H1 (cell line): ENCODE results near the gene EGLN2. TPM values are rescaled to one million over a fixed set of nuclear protein-coding genes. Genes with fewer than 3 reads are reported as not detected.
"Not testable (repeated sequence)": the region's sequence is repeated elsewhere in the genome, so short reads cannot be mapped to it uniquely, and the experiment has no call there.

ENCODE experiments used
- CTCF ChIA-PET: fragments of 300-600 bp; sonication (Branson Sonifier 250); formaldehyde crosslinking; loops from one replicate; lab custom pipeline; 2021; ENCODE audit not compliant: partially characterized antibody; lab: Charles Lee
- POLR2A ChIA-PET: fragments of 300-600 bp; sonication (Branson Sonifier 250); formaldehyde crosslinking; loops from one replicate; lab custom pipeline; 2021; ENCODE audit warnings: inconsistent platforms; ENCODE audit not compliant: partially characterized antibody; lab: Charles Lee
- DNase-seq, 2 experiments: peaks; one replicate each; pipeline versions ENCODE4 v3.0.0 to v3.0.0-alpha.2; 2010 to 2022; ENCODE audit warnings: low spot score in 2 of 2, low read depth in 1 of 2, mixed read lengths in 1 of 2
- FAIRE-seq: peaks from 2 replicates; lab custom pipeline; 2011; peaks lifted over from hg19 to GRCh38; lab: Jason Lieb, UNC
- H2AFZ ChIP-seq: 2 replicates; pipeline ENCODE4 v1.8.1; 2012; ENCODE audit warnings: low read length, inconsistent platforms
- H2AK5ac ChIP-seq: 2 replicates; pipeline ENCODE4 v1.6.1; 2013; ENCODE audit warnings: low read depth, low read length
- H2BK120ac ChIP-seq: replicated peaks from 2 replicates; pipeline ENCODE3; 2013; ENCODE audit warnings: low read depth, low read length, inconsistent platforms
- H2BK12ac ChIP-seq: 2 replicates; pipeline ENCODE4 v1.6.1; 2013; ENCODE audit warnings: low read depth, low read length
- H2BK15ac ChIP-seq: 2 replicates; pipeline ENCODE4 v1.6.1; 2013; ENCODE audit warnings: low read length
- H2BK20ac ChIP-seq: 2 replicates; pipeline ENCODE4 v1.6.1; 2013; ENCODE audit warnings: low read length
- H2BK5ac ChIP-seq: 2 replicates; pipeline ENCODE4 v1.6.1; 2013; ENCODE audit warnings: low read depth, low read length
- H3K14ac ChIP-seq: 2 replicates; pipeline ENCODE4 v1.6.1; 2013; ENCODE audit warnings: inconsistent platforms; ENCODE audit not compliant: insufficient read length
- H3K18ac ChIP-seq: 2 replicates; pipeline ENCODE4 v1.6.1; 2013; ENCODE audit warnings: low read length; ENCODE audit errors: extremely low read depth
- H3K23ac ChIP-seq: 2 replicates; pipeline ENCODE4 v1.6.1; 2013; ENCODE audit warnings: inconsistent platforms; ENCODE audit not compliant: insufficient read length
- H3K23me2 ChIP-seq: 2 replicates; pipeline ENCODE4 v1.6.1; 2013; ENCODE audit warnings: low read depth, low read length
- H3K27ac ChIP-seq: 2 replicates; pipeline ENCODE4 v1.6.1; 2011; ENCODE audit warnings: low read depth, low read length, inconsistent platforms
- H3K27me3 ChIP-seq, 4 experiments: replicated peaks in 1 of 4; 1 replicate in 1 of 4; 2 replicates in 3 of 4; pipeline versions ENCODE4 v1.6.1 to v1.8.1; 2011 to 2013; ENCODE audit warnings: low read length in 3 of 4, mild to moderate bottlenecking in 3 of 4, inconsistent platforms in 2 of 4, mixed read lengths in 2 of 4, moderate library complexity in 1 of 4; ENCODE audit not compliant: control insufficient read depth in 3 of 4, insufficient read depth in 3 of 4; ENCODE audit errors: extremely low read depth in 1 of 4
- H3K36me3 ChIP-seq, 4 experiments: 2 replicates each; pipeline versions ENCODE4 v1.6.1 to v1.8.1; 2011 to 2013; ENCODE audit warnings: mild to moderate bottlenecking in 4 of 4, low read length in 3 of 4, moderate library complexity in 2 of 4, control low read depth in 1 of 4, inconsistent platforms in 1 of 4; ENCODE audit not compliant: insufficient read depth in 4 of 4, control insufficient read depth in 2 of 4
- H3K4ac ChIP-seq: replicated peaks from 2 replicates; pipeline ENCODE3; 2013; ENCODE audit warnings: low read length, low read depth, mixed read lengths, inconsistent platforms; ENCODE audit not compliant: insufficient read length
- H3K4me1 ChIP-seq, 4 experiments: replicated peaks in 1 of 4; 1 replicate in 1 of 4; 2 replicates in 3 of 4; pipeline versions ENCODE4 v1.6.1 to v1.8.1; 2011 to 2013; ENCODE audit warnings: low read length in 3 of 4, inconsistent platforms in 2 of 4, mixed read lengths in 1 of 4; ENCODE audit not compliant: insufficient read depth in 4 of 4, control insufficient read depth in 3 of 4
- H3K4me2 ChIP-seq, 2 experiments: 2 replicates each; pipeline versions ENCODE4 v1.6.1 to v1.8.1; 2011 to 2013; ENCODE audit warnings: low read depth in 2 of 2, low read length in 2 of 2, control low read depth in 1 of 2, inconsistent platforms in 1 of 2, mild to moderate bottlenecking in 1 of 2; ENCODE audit not compliant: insufficient read depth in 1 of 2
- H3K4me3 ChIP-seq, 4 experiments: fragments of 200-600, 300-600 bp in 1 of 4; sonication (generic), shearing (Covaris generic), sonication (Bioruptor Twin) in 1 of 4; 2 replicates each; pipeline versions ENCODE4 v1.5.1 to v1.8.1; 2011 to 2016; ENCODE audit warnings: low read length in 4 of 4, low read depth in 3 of 4, control low read depth in 2 of 4, inconsistent platforms in 2 of 4, mild to moderate bottlenecking in 2 of 4, mixed read lengths in 1 of 4, moderate library complexity in 1 of 4; ENCODE audit not compliant: insufficient read depth in 2 of 4; ENCODE audit errors: extremely low read depth in 1 of 4
- H3K56ac ChIP-seq: replicated peaks from 2 replicates; pipeline ENCODE3; 2013; ENCODE audit warnings: low read depth, mild to moderate bottlenecking, mixed read lengths, low read length, inconsistent platforms; ENCODE audit not compliant: insufficient read length
- H3K79me1 ChIP-seq: 2 replicates; pipeline ENCODE4 v1.6.1; 2013; ENCODE audit warnings: low read depth, low read length, control low read depth
- H3K79me2 ChIP-seq, 2 experiments: 2 replicates each; pipeline versions ENCODE4 v1.6.1 to v1.8.1; 2012 to 2013; ENCODE audit warnings: low read length in 2 of 2, mild to moderate bottlenecking in 2 of 2, inconsistent platforms in 1 of 2; ENCODE audit not compliant: insufficient read depth in 2 of 2, control insufficient read depth in 1 of 2
- H3K9ac ChIP-seq, 4 experiments: replicated peaks in 1 of 4; 1 replicate in 1 of 4; 2 replicates in 3 of 4; pipeline versions ENCODE4 v1.6.1 to v1.8.1; 2011 to 2013; ENCODE audit warnings: low read depth in 3 of 4, low read length in 3 of 4, control low read depth in 2 of 4, mild to moderate bottlenecking in 2 of 4, moderate library complexity in 2 of 4, inconsistent platforms in 1 of 4; ENCODE audit errors: extremely low read depth in 1 of 4
- H3K9me3 ChIP-seq, 2 experiments: 2 replicates each; pipeline versions ENCODE4 v1.6.1 to v1.8.1; 2012 to 2013; ENCODE audit warnings: mild to moderate bottlenecking in 2 of 2, moderate library complexity in 2 of 2, control low read depth in 1 of 2, inconsistent platforms in 1 of 2, low read depth in 1 of 2, low read length in 1 of 2, mixed read lengths in 1 of 2; ENCODE audit not compliant: insufficient read depth in 2 of 2
- H4K20me1 ChIP-seq, 2 experiments: replicated peaks in 1 of 2; 2 replicates each; pipeline versions ENCODE3 to v1.8.1; 2011 to 2013; ENCODE audit warnings: inconsistent platforms in 2 of 2, low read length in 2 of 2, mild to moderate bottlenecking in 1 of 2; ENCODE audit not compliant: insufficient read depth in 2 of 2, control insufficient read depth in 1 of 2
- H4K5ac ChIP-seq: 2 replicates; pipeline ENCODE4 v1.6.1; 2013; ENCODE audit warnings: low read length, low read depth, mixed read lengths, inconsistent platforms; ENCODE audit not compliant: insufficient read length
- H4K8ac ChIP-seq: 2 replicates; pipeline ENCODE4 v1.8.0; 2013; ENCODE audit warnings: mild to moderate bottlenecking, moderate library complexity, low read length, inconsistent platforms; ENCODE audit not compliant: insufficient read depth; ENCODE audit errors: extremely low read depth
- H4K91ac ChIP-seq: replicated peaks from 2 replicates; pipeline ENCODE3; 2013; ENCODE audit warnings: low read length, mixed read lengths, inconsistent platforms; ENCODE audit not compliant: insufficient read length
- POLR2AphosphoS5 ChIP-seq: IDR thresholded peaks from 2 replicates; pipeline ENCODE4 v1.6.1; 2011; ENCODE audit warnings: low read depth, low read length
- WGBS, 2 experiments: shearing (Covaris generic) in 1 of 2; methylation state at CpG; one replicate each; pipeline versions ENCODE4 v1.1.6 to v1.1.7; 2013 to 2015; ENCODE audit warnings: low lambda C conversion rate in 2 of 2, mixed read lengths in 2 of 2, inconsistent platforms in 1 of 2, low coverage in 1 of 2, missing lambda C conversion rate in 1 of 2; ENCODE audit not compliant: insufficient replicate concordance in 2 of 2, insufficient coverage in 1 of 2, insufficient read length in 1 of 2; ENCODE audit errors: extremely low coverage in 1 of 2, missing lambda C conversion rate in 1 of 2; 5-methylcytosine and 5-hydroxymethylcytosine counted together
- polyA plus RNA-seq, 7 experiments: library from polyadenylated mRNA; depleted of rRNA in 3 of 7; stranded (reverse) in 5 of 7; unstranded in 2 of 7; fragments of >200 nt in 5 of 7; fragments of 200-250 nt in 2 of 7; gene quantifications; 1 replicate in 5 of 7; 2 replicates in 1 of 7; 4 replicates in 1 of 7; pipeline versions ENCODE4 v1.2.1 to v1.2.3, GENCODE V29; 2011 to 2013; ENCODE audit warnings: missing spikeins in 2 of 7, mixed read lengths in 2 of 7
- total RNA-seq: library from RNA; stranded (reverse); fragmentation: NEBNext Ultra II Directional; extraction: Animal tissue kit (Norgen Biotek cat#: 25700); gene quantifications from 2 replicates; pipeline ENCODE4 v1.2.1, GENCODE V29; 2021

The EGLN2 gene
- total and polyA plus RNA-seq, 2 of the 8 experiments (the other 6 are each of a cell fraction or from before 2014, with no cell fraction given): 86.9 to 103 TPM

DNA sequence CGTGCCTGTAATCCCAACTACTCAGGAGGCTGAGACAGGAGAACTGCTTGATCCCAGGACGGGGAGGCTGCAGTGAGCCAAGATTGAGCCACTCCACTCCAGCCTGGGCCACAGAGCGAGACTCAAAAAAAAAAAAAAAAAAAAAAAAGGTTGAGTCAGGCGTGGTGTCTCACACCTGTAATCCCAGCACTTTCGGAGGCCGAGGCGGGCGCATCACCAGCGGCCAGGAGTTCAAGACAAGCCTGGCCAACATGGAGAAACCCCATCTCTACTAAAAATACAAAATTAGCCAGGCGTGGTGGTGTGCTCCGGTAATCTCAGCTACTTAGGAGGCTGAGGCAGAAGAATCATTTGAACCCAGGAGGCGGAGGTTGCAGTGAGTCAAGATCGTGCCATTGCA, 32.6 kb upstream of the EGLN2 start:
- not testable (repeated sequence) for H3K4ac ChIP-seq, H3K27ac ChIP-seq, H2AK5ac ChIP-seq, H2BK5ac ChIP-seq, H3K23me2 ChIP-seq, H3K18ac ChIP-seq, H2BK20ac ChIP-seq, H3K79me2 ChIP-seq, H2AFZ ChIP-seq, H3K27me3 ChIP-seq, H3K4me3 ChIP-seq, H4K8ac ChIP-seq, DNase-seq, H2BK12ac ChIP-seq, H4K5ac ChIP-seq, H3K23ac ChIP-seq, H3K9me3 ChIP-seq, FAIRE-seq, H4K91ac ChIP-seq, H2BK120ac ChIP-seq, H3K14ac ChIP-seq, H3K79me1 ChIP-seq, H3K56ac ChIP-seq, H2BK15ac ChIP-seq, H3K4me2 ChIP-seq, H3K4me1 ChIP-seq, H3K9ac ChIP-seq
- H4K20me1 ChIP-seq: peaks cover 10 to 19% of the 10 kb centered on the region in 2 experiments
- 0 out of 2 replicates have a peak, but pooled peaks have one; percentile 14 for TF ChIP-seq POLR2AphosphoS5
- WGBS, 2 experiments: 90% methylated on average over 8 of the region's 13 CpGs; no CpG with 5 or more reads in 1 of the 2 experiments
- ChIA-PET CTCF (interaction anchor here (0.8 to 1.7 kb wide), 2 partner anchors 8 to 40 kb away, joined by 3 to 6 read pairs; no protein-coding TSS in a partner anchor), POLR2A (interaction anchor here (0.9 to 17.9 kb wide), 9 partner anchors 11 to 586 kb away, joined by 3 to 399 read pairs (median 6); partner anchors contain the start of genes ACTMAP, EGLN2, MIA and RAB4B)
- peaks cover 35 to 53% (median 44%) of the 10 kb centered on the region in 4 experiments for H3K36me3 ChIP-seq
